Liver (tissue), 9 donors: ENCODE data around the gene SCN1B. TPM values are rescaled to one million over a fixed set of nuclear protein-coding genes. Genes with fewer than 3 reads are reported as not detected.
"Not testable (repeated sequence)": the region's sequence is repeated elsewhere in the genome, so short reads cannot be mapped to it uniquely, and the experiment has no call there.

ENCODE experiments used
- DNase-seq: peaks from one replicate; pipeline ENCODE4 v3.0.0-alpha.2; 2017; ENCODE audit warnings: low spot score
- H3K27ac ChIP-seq, 2 donors: one replicate each; pipeline ENCODE4 v1.7.0; 2013; ENCODE audit warnings: inconsistent platforms in 2 of 2, low read length in 2 of 2, control low read depth in 1 of 2, low read depth in 1 of 2, mild to moderate bottlenecking in 1 of 2
- H3K27me3 ChIP-seq, 4 donors: one replicate each; pipeline versions ENCODE4 v1.6.1 to v1.7.0; 2013; ENCODE audit warnings: low read length in 3 of 4, inconsistent platforms in 1 of 4, mild to moderate bottlenecking in 1 of 4, moderate library complexity in 1 of 4; ENCODE audit not compliant: control insufficient read depth in 4 of 4, insufficient read depth in 4 of 4
- H3K36me3 ChIP-seq, 4 donors: one replicate each; pipeline versions ENCODE4 v1.6.1 to v1.7.0; 2013; ENCODE audit warnings: low read length in 3 of 4, mild to moderate bottlenecking in 3 of 4, low read depth in 1 of 4, moderate library complexity in 1 of 4; ENCODE audit not compliant: control insufficient read depth in 4 of 4, insufficient read depth in 3 of 4
- H3K4me1 ChIP-seq, 4 donors: one replicate each; pipeline versions ENCODE4 v1.6.1 to v1.7.0; 2013; ENCODE audit warnings: low read length in 3 of 4, mild to moderate bottlenecking in 3 of 4, moderate library complexity in 1 of 4; ENCODE audit not compliant: control insufficient read depth in 4 of 4, insufficient read depth in 4 of 4
- H3K4me3 ChIP-seq, 3 donors: one replicate each; pipeline versions ENCODE4 v1.6.1 to v1.7.0; 2013; ENCODE audit warnings: low read length in 3 of 3, control low read depth in 1 of 3, low read depth in 1 of 3, mild to moderate bottlenecking in 1 of 3
- H3K9ac ChIP-seq, 2 donors: one replicate each; pipeline ENCODE4 v1.7.0; 2013; ENCODE audit warnings: low read length in 2 of 2, mild to moderate bottlenecking in 2 of 2, moderate library complexity in 2 of 2, control low read depth in 1 of 2, low read depth in 1 of 2
- H3K9me3 ChIP-seq, 4 donors: one replicate each; pipeline versions ENCODE4 v1.6.1 to v1.7.0; 2013; ENCODE audit warnings: low read length in 3 of 4; ENCODE audit not compliant: control insufficient read depth in 4 of 4
- ATF3 ChIP-seq: IDR thresholded peaks from 2 replicates; pipeline ENCODE4 v1.6.1; 2016; ENCODE audit warnings: antibody characterized with exemption
- CTCF ChIP-seq: fragments of 150-350 bp; IDR thresholded peaks from 2 replicates; pipeline ENCODE4 v1.5.1; 2017; ENCODE audit warnings: improper control_type of control experiment, low read depth, low read length; ENCODE audit not compliant: missing input control
- EGR1 ChIP-seq, 2 donors: IDR thresholded peaks; 2 replicates each; pipeline ENCODE4 v1.6.1; 2016 to 2018; ENCODE audit warnings: antibody characterized with exemption in 2 of 2, low read depth in 2 of 2
- FOXA1 ChIP-seq: IDR thresholded peaks from 2 replicates; pipeline ENCODE4 v1.6.1; 2016; ENCODE audit warnings: antibody characterized with exemption
- FOXA2 ChIP-seq: IDR thresholded peaks from 2 replicates; pipeline ENCODE4 v1.6.1; 2016; ENCODE audit warnings: antibody characterized with exemption
- GABPA ChIP-seq, 2 donors: IDR thresholded peaks in 1 of 2; conservative IDR thresholded peaks in 1 of 2; 2 replicates each; pipeline ENCODE4 v1.6.1; 2016; ENCODE audit warnings: antibody characterized with exemption in 2 of 2, mild to moderate bottlenecking in 1 of 2, moderate library complexity in 1 of 2
- HNF4A ChIP-seq, 2 donors: conservative IDR thresholded peaks; 2 replicates each; pipeline ENCODE4 v1.6.1; 2016; ENCODE audit warnings: antibody characterized with exemption in 2 of 2, mild to moderate bottlenecking in 2 of 2
- HNF4G ChIP-seq: IDR thresholded peaks from 2 replicates; pipeline ENCODE4 v1.6.1; 2016; ENCODE audit warnings: antibody characterized with exemption
- JUND ChIP-seq, 2 donors: IDR thresholded peaks; 2 replicates each; pipeline ENCODE4 v1.6.1; 2016; ENCODE audit warnings: antibody characterized with exemption in 2 of 2
- NR2F2 ChIP-seq: IDR thresholded peaks from 2 replicates; pipeline ENCODE4 v1.6.1; 2016; ENCODE audit warnings: antibody characterized with exemption
- RAD21 ChIP-seq, 2 donors: IDR thresholded peaks; 2 replicates each; pipeline ENCODE4 v1.6.1; 2016; ENCODE audit warnings: antibody characterized with exemption in 2 of 2, mild to moderate bottlenecking in 2 of 2
- REST ChIP-seq: IDR thresholded peaks from 2 replicates; pipeline ENCODE4 v1.6.1; 2016; ENCODE audit warnings: antibody characterized with exemption, mild to moderate bottlenecking
- RXRA ChIP-seq, 2 donors: IDR thresholded peaks; 2 replicates each; pipeline ENCODE4 v1.6.1; 2017 to 2018; ENCODE audit warnings: antibody characterized with exemption in 2 of 2, mild to moderate bottlenecking in 1 of 2
- SP1 ChIP-seq: IDR thresholded peaks from 2 replicates; pipeline ENCODE4 v1.6.1; 2018; ENCODE audit warnings: antibody characterized with exemption, mild to moderate bottlenecking
- TAF1 ChIP-seq: conservative IDR thresholded peaks from 2 replicates; pipeline ENCODE4 v1.6.1; 2016; ENCODE audit warnings: antibody characterized with exemption, mild to moderate bottlenecking
- YY1 ChIP-seq: IDR thresholded peaks from 2 replicates; pipeline ENCODE4 v1.6.1; 2016; ENCODE audit warnings: antibody characterized with exemption, mild to moderate bottlenecking
- whole genome bisulfite sequencing: extraction: QIAGEN DNeasy Blood & Tissue Kit; methylation state at CpG from one replicate; pipeline ENCODE4 v1.1.7; 2013; 5-methylcytosine and 5-hydroxymethylcytosine counted together
- polyA plus RNA-seq, 2 donors: library from polyadenylated mRNA; stranded (reverse) in 1 of 2; unstranded in 1 of 2; fragments of 200-250 nt in 1 of 2; fragments of >200 nt in 1 of 2; fragmentation: Nextera tagmentation in 1 of 2; extraction: Ambion mirVana in 1 of 2; gene quantifications; one replicate each; pipeline versions ENCODE4 v1.2.1 to v1.2.3, GENCODE V29; 2013 to 2015
- total RNA-seq, 2 donors: library from RNA; depleted of rRNA; stranded (reverse); fragments of >200 nt; gene quantifications; one replicate each; pipeline ENCODE4 v1.2.3, GENCODE V29; 2014
- TF ChIP-seq, protein P1 (sequence below): IDR thresholded peaks from 2 replicates; pipeline ENCODE4 v1.6.1; 2016; ENCODE audit warnings: antibody characterized with exemption
- TF ChIP-seq, protein P2 (sequence below): IDR thresholded peaks from 2 replicates; pipeline ENCODE4 v1.6.1; 2016; ENCODE audit warnings: antibody characterized with exemption
- donor health status: healthy.
- donor health status: healthy.
- donor health status: healthy.
- donor health status: healthy.
- donor health status: healthy.

Gene SCN1B
- total and polyA plus RNA-seq, 4 donors, result 1.6 to 5.8 (median 3.4) TPM

DNA sequence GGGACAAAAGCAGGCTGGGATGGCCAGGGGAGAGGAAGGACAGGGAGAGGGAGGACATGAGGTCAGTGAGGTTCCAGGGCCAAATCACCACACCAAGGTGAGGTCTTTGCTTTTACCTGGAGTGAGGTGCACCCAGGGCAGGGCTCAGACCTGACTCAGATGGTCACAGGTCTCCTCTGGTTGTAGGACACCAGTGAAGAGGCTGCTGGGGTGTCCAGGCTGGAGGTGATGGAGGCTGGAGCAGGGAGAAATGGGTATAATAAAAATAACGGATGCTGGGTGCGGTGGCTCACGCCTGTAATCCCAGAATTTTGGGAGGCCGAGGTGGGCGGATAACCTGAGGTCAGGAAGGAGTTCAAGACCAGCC lies 23.3 kb upstream of the SCN1B start:
- TF ChIP-seq EGR1 (IDR thresholded peaks at IDR 0.05; ENCODE audit: low read depth in 2 of 2) (no peak), RAD21 (IDR thresholded peaks at IDR 0.05) (no peak)
- DNase-seq, result no peak
- WGBS, result 92% methylated on average over 5 of the region's 5 CpGs
- H3K4me1 ChIP-seq, result peaks cover 3 to 19% (median 11%) of the 10 kb centered on the region in 4 donors
- H3K9me3 ChIP-seq, result no peaks in the 10 kb centered on the region
- no peak overlapping the region for H3K9ac ChIP-seq
- no peaks in the 10 kb centered on the region for H3K27me3 ChIP-seq
- no peak overlapping the region for H3K27ac ChIP-seq
- H3K36me3 ChIP-seq, result peaks cover 0 to 10% (median 6%) of the 10 kb centered on the region in 4 donors
- no peak overlapping the region for H3K4me3 ChIP-seq

DNA sequence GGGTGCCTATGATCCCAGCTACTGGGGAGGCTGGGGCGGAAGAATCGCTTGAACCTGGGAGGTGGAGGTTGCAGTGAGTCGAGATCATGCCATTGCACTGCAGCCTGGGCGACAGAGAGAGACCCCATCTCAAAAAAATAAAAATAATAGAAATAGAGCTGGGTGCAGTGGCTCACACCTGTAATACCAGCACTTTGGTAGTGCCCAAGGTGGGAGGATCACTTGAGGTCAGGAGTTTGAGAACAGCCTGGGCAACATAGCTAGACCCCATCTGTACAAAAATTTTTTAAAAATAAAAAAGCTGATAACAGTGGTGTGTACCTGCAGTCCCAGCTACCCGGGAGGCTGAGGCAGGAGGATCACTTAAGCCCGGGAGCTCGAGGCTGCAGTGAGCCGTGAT lies 22.8 kb upstream of the SCN1B start:
- DNase-seq, H3K4me3 ChIP-seq, H3K27ac ChIP-seq, H3K9me3 ChIP-seq, H3K27me3 ChIP-seq, H3K9ac ChIP-seq: not testable (repeated sequence)
- Histone ChIP-seq H3K4me1 (peaks cover 3 to 17% (median 11%) of the 10 kb centered on the region in 4 donors), H3K36me3 (peaks cover 0 to 10% (median 6%) of the 10 kb centered on the region in 4 donors)
- 97% methylated on average over 8 of the region's 8 CpGs for whole genome bisulfite sequencing

DNA sequence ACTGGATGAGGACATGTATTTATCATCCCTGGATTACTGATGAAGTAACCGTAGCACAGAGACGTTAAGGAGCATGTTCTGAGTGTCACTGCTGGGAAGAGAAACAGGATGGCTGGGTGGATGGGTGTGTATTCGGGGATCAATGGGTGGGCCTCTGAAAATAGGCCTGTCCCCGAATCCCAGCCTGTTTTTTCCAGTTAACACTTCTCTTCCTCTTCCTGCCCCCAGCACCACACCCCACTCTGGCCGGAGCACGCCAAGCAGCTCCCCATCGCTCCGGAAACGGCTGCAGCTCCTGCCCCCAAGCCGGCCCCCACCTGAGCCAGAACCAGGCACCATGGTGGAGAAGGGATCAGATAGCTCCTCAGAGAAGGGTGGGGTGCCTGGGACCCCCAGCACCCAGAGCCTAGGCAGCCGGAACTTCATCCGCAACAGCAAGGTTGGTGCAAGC lies 21.4 kb upstream of the SCN1B start:
- H3K9me3 ChIP-seq, result no peaks in the 10 kb centered on the region
- H3K4me3 ChIP-seq, result no peak overlapping the region
- H3K27me3 ChIP-seq, result no peaks in the 10 kb centered on the region
- peaks cover 0 to 10% (median 6%) of the 10 kb centered on the region in 4 donors for H3K36me3 ChIP-seq
- peaks cover 5 to 29% (median 14%) of the 10 kb centered on the region in 4 donors for H3K4me1 ChIP-seq
- H3K27ac ChIP-seq, result no peak overlapping the region
- no peak for DNase-seq
- TF ChIP-seq HNF4A (conservative IDR thresholded peaks at IDR 0.05), result no peak
- TF ChIP-seq ATF3, result no peak
- no peak for TF ChIP-seq RAD21 (IDR thresholded peaks at IDR 0.05)
- no peak for TF ChIP-seq EGR1 (IDR thresholded peaks at IDR 0.05; ENCODE audit: low read depth in 2 of 2)
- no peak for TF ChIP-seq YY1
- TF ChIP-seq REST, result no peak
- TF ChIP-seq CTCF, result no peak
- no peak for TF ChIP-seq HNF4G
- no peak for TF ChIP-seq FOXA1
- no peak for TF ChIP-seq JUND (IDR thresholded peaks at IDR 0.05)
- no peak for TF ChIP-seq NR2F2
- no peak for TF ChIP-seq GABPA (IDR thresholded peaks at IDR 0.05 in 1 of 2, conservative IDR thresholded peaks at IDR 0.05 in 1 of 2)
- TF ChIP-seq, protein P1, sequence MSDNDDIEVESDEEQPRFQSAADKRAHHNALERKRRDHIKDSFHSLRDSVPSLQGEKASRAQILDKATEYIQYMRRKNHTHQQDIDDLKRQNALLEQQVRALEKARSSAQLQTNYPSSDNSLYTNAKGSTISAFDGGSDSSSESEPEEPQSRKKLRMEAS, result no peak
- no peak for TF ChIP-seq TAF1
- TF ChIP-seq, protein P2, sequence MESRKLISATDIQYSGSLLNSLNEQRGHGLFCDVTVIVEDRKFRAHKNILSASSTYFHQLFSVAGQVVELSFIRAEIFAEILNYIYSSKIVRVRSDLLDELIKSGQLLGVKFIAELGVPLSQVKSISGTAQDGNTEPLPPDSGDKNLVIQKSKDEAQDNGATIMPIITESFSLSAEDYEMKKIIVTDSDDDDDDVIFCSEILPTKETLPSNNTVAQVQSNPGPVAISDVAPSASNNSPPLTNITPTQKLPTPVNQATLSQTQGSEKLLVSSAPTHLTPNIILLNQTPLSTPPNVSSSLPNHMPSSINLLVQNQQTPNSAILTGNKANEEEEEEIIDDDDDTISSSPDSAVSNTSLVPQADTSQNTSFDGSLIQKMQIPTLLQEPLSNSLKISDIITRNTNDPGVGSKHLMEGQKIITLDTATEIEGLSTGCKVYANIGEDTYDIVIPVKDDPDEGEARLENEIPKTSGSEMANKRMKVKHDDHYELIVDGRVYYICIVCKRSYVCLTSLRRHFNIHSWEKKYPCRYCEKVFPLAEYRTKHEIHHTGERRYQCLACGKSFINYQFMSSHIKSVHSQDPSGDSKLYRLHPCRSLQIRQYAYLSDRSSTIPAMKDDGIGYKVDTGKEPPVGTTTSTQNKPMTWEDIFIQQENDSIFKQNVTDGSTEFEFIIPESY, result no peak
- TF ChIP-seq RXRA (IDR thresholded peaks at IDR 0.05), result no peak
- TF ChIP-seq SP1, result no peak
- TF ChIP-seq FOXA2, result no peak
- WGBS, result 90% methylated on average over 12 of the region's 12 CpGs
- no peak overlapping the region for H3K9ac ChIP-seq
